Parietal lobe (tissue), 1 donor: Measurements from ENCODE around the gene NRCAM. TPM values are rescaled to one million over a fixed set of nuclear protein-coding genes. Genes with fewer than 3 reads are reported as not detected.

Experiments
- total RNA-seq: library from RNA; depleted of rRNA; stranded (reverse); fragments of >200 nt; gene quantifications from one replicate; pipeline ENCODE4 v1.2.3, GENCODE V29; 2014

The NRCAM gene
- total RNA-seq = 170 TPM

GRCh38 chr7:108455998-108456677, at the start of gene NRCAM:
NRCAM (minus strand) TSS chr7:108456436; CDS start chr7:108240064, 216,372 bp downstream.

GRCh38 chr7:108130261-108130660, 326.0 kb downstream of the NRCAM start, which contains the start of gene LAMB4:
LAMB4 (minus strand) TSS chr7:108130361; CDS start chr7:108123164, 7,197 bp downstream.

Other genes with a start within 250 kb of the NRCAM start
- gene PNPLA8, start 69.7 kb upstream of the NRCAM start, total RNA-seq = 63.9 TPM
- gene THAP5, start 113.3 kb upstream of the NRCAM start, total RNA-seq = 44.1 TPM
- 30.0 TPM for gene DNAJB9, start 113.4 kb upstream of the NRCAM start, total RNA-seq